Neural cell (in vitro differentiated cells): ENCODE data around the gene SLC10A7.

ENCODE experiments used
- EP300 ChIP-seq: fragments of 450-650 bp; conservative IDR thresholded peaks from 2 replicates; pipeline ENCODE4 v1.6.1; 2014; ENCODE audit warnings: antibody characterized with exemption, mild to moderate bottlenecking, moderate library complexity; ENCODE audit not compliant: poor library complexity, severe bottlenecking
- EZH2 ChIP-seq: fragments of 200-600, 300-800 bp; shearing (Covaris generic), sonication (generic); IDR thresholded peaks from 2 replicates; pipeline ENCODE4 v1.6.1; 2014; ENCODE audit warnings: antibody characterized with exemption, low read length, borderline replicate concordance, mild to moderate bottlenecking; ENCODE audit not compliant: insufficient read depth, poor library complexity, severe bottlenecking
- MXI1 ChIP-seq: fragments of 450-650 bp; conservative IDR thresholded peaks from 2 replicates; pipeline ENCODE4 v1.6.1; 2014; ENCODE audit warnings: antibody characterized with exemption, mild to moderate bottlenecking; ENCODE audit not compliant: poor library complexity, severe bottlenecking
- POLR2AphosphoS5 ChIP-seq: IDR thresholded peaks from 2 replicates; pipeline ENCODE4 v1.6.1; 2012
- SMC3 ChIP-seq: fragments of 450-650 bp; conservative IDR thresholded peaks from 2 replicates; pipeline ENCODE4 v1.6.1; 2014; ENCODE audit warnings: antibody characterized with exemption, mild to moderate bottlenecking, moderate library complexity; ENCODE audit not compliant: poor library complexity
- TAF1 ChIP-seq: IDR thresholded peaks from 2 replicates; pipeline ENCODE4 v1.6.1; 2012; ENCODE audit warnings: low read depth
- TF ChIP-seq, protein P1 (sequence below): fragments of 450-650 bp; IDR thresholded peaks from 2 replicates; pipeline ENCODE4 v1.5.1; 2014; ENCODE audit warnings: antibody characterized with exemption, mild to moderate bottlenecking, moderate library complexity; ENCODE audit not compliant: poor library complexity, severe bottlenecking
- TF ChIP-seq, protein P2 (sequence below): IDR thresholded peaks from 2 replicates; pipeline ENCODE4 v1.6.1; 2012; ENCODE audit warnings: borderline replicate concordance

DNA sequence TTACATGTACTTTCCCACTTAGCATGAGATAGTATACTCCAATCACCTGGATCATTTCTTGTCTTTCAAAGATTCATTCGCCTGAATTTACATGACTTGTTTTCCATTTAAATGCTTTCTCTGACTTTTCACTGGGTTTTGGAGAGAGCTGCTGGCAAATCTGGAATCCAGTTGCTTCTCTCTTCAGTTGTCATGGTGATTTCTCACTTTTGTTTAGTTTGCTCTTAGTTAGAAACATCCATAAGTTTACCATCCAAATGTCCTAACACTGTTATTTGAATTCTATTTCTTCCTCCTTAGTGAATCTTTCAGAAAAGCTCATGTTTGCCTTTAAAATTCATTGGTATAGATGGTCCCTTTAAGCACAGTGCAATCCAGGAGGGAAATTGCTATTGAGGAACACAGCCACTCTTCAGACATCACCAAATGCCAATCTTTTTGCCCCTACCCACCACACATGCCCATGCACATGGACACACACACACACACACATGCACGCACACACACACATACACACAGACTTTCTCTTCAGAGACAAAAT lies 255.7 kb downstream of the SLC10A7 start:
- TF ChIP-seq, protein P1, sequence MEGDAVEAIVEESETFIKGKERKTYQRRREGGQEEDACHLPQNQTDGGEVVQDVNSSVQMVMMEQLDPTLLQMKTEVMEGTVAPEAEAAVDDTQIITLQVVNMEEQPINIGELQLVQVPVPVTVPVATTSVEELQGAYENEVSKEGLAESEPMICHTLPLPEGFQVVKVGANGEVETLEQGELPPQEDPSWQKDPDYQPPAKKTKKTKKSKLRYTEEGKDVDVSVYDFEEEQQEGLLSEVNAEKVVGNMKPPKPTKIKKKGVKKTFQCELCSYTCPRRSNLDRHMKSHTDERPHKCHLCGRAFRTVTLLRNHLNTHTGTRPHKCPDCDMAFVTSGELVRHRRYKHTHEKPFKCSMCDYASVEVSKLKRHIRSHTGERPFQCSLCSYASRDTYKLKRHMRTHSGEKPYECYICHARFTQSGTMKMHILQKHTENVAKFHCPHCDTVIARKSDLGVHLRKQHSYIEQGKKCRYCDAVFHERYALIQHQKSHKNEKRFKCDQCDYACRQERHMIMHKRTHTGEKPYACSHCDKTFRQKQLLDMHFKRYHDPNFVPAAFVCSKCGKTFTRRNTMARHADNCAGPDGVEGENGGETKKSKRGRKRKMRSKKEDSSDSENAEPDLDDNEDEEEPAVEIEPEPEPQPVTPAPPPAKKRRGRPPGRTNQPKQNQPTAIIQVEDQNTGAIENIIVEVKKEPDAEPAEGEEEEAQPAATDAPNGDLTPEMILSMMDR, result no peak
- TF ChIP-seq EZH2, result no peak
- TF ChIP-seq EP300, result no peak
- TF ChIP-seq POLR2AphosphoS5, result no peak
- no peak for TF ChIP-seq MXI1
- TF ChIP-seq, protein P2, sequence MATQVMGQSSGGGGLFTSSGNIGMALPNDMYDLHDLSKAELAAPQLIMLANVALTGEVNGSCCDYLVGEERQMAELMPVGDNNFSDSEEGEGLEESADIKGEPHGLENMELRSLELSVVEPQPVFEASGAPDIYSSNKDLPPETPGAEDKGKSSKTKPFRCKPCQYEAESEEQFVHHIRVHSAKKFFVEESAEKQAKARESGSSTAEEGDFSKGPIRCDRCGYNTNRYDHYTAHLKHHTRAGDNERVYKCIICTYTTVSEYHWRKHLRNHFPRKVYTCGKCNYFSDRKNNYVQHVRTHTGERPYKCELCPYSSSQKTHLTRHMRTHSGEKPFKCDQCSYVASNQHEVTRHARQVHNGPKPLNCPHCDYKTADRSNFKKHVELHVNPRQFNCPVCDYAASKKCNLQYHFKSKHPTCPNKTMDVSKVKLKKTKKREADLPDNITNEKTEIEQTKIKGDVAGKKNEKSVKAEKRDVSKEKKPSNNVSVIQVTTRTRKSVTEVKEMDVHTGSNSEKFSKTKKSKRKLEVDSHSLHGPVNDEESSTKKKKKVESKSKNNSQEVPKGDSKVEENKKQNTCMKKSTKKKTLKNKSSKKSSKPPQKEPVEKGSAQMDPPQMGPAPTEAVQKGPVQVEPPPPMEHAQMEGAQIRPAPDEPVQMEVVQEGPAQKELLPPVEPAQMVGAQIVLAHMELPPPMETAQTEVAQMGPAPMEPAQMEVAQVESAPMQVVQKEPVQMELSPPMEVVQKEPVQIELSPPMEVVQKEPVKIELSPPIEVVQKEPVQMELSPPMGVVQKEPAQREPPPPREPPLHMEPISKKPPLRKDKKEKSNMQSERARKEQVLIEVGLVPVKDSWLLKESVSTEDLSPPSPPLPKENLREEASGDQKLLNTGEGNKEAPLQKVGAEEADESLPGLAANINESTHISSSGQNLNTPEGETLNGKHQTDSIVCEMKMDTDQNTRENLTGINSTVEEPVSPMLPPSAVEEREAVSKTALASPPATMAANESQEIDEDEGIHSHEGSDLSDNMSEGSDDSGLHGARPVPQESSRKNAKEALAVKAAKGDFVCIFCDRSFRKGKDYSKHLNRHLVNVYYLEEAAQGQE, result no peak
- TF ChIP-seq TAF1, result no peak
- TF ChIP-seq SMC3, result no peak
